Measurements from ENCODE around the gene PHTF1.

Gene PHTF1

DNA sequence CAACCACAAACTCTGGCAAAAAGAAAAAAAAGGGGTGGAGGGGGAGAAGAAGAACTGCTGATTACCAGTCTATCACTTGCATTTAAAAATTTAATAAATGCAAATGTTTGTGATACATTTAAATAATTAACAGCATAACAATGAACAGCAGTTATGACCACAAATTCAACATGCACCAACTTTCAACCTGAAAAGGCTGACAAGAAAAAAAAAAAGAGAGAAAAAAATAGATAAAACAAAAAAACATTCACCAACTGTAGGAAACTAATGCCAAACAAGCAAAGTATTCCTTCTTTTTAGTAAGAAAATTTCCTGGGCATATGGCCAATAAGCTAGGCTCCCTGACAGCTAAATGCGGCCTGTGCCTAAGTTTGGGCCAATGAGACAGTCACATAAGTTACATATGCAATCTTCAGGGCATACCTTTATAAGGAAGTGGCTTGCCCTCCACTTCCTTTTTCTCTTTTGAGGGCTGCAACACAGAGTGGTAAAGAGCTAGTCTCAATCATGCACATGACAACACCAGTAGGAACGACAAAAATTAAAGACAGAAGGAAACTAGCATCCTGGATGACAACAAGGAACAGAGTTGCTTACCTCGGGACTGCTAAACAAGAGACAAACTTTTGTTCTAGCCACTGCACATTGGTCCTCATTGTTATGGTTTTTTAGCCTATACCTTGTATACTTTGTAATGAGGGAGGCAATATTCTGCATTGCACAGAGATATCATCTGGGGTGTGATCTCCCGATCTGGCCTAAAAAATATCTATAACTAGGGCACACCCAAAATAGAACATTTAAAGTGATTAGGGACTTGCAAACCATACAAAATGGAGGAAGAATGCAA, 24.2 kb upstream of the PHTF1 start:
- Histone ChIP-seq H4K8ac (ENCODE audit: low read depth, low read length) (no peak overlapping the region), H2BK15ac (replicated peaks; ENCODE audit: low read depth) (no peak overlapping the region), H4K5ac (ENCODE audit: low read length) (no peak overlapping the region), H2BK120ac (ENCODE audit: low read depth, low read length) (no peak overlapping the region), H3K4ac (ENCODE audit: low read depth, low read length) (no peak overlapping the region), H3K79me2 (ENCODE audit: control insufficient read depth, insufficient read depth, low read length) (peaks cover 12% of the 10 kb centered on the region), H3K23ac (ENCODE audit: low read length) (no peak overlapping the region), H3K4me1 (ENCODE audit: control insufficient read depth, low read depth, low read length) (no peaks in the 10 kb centered on the region), H3K9ac (ENCODE audit: low read length) (no peak overlapping the region), H3K56ac (ENCODE audit: low read length) (no peak overlapping the region), H2AK5ac (ENCODE audit: low read length) (no peak overlapping the region), H3K79me1 (ENCODE audit: low read length) (peaks cover 8% of the 10 kb centered on the region), H3K27me3 (ENCODE audit: insufficient read depth, low read length, poor library complexity) (no peaks in the 10 kb centered on the region), H3K36me3 (ENCODE audit: control insufficient read depth, insufficient read depth, low read length) (no peaks in the 10 kb centered on the region), H3K27ac (ENCODE audit: low read depth, low read length) (no peak overlapping the region), H3K18ac (ENCODE audit: low read length) (no peak overlapping the region), H3K4me3 (ENCODE audit: low read length) (no peak overlapping the region), H3K4me2 (ENCODE audit: low read length) (no peak overlapping the region), H2BK5ac (ENCODE audit: low read length) (no peak overlapping the region)
- DNase-seq: peak; percentile 10
- WGBS (ENCODE audit: extremely low coverage, insufficient coverage, low lambda C conversion rate): no CpG with 5 or more reads among the region's 4 CpGs

DNA sequence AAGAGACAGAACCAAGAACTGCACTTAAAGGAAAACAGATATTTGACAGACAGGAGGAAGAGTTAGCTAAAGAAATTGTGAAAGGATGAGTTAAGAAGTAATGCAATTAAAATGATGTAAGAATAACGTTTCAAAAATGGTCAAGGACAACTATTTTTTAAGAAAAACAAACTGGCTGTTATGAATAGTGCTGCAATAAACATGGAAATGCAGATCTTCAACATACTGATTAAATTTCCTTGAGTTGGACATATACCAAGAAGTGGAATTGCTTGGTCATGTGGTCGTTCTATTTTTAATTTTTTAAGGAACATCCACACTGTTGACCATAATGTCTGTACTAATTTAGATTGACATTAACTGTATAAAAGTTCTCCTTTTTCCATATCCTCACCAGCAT, 23.1 kb upstream of the PHTF1 start:
- H3K4me2 ChIP-seq (ENCODE audit: low read length): no peak overlapping the region
- H2AK5ac ChIP-seq (ENCODE audit: low read length): no peak overlapping the region
- no peak overlapping the region for H3K23ac ChIP-seq (ENCODE audit: low read length)
- no peak overlapping the region for H2BK5ac ChIP-seq (ENCODE audit: low read length)
- H3K4me3 ChIP-seq (ENCODE audit: low read length): no peak overlapping the region
- H3K27me3 ChIP-seq (ENCODE audit: insufficient read depth, low read length, poor library complexity): no peaks in the 10 kb centered on the region
- no peak overlapping the region for H4K5ac ChIP-seq (ENCODE audit: low read length)
- no peak overlapping the region for H3K56ac ChIP-seq (ENCODE audit: low read length)
- no peak overlapping the region for H2BK15ac ChIP-seq (replicated peaks; ENCODE audit: low read depth)
- no peak for DNase-seq
- no CpG with 5 or more reads among the region's 2 CpGs for WGBS (ENCODE audit: extremely low coverage, insufficient coverage, low lambda C conversion rate)
- no peaks in the 10 kb centered on the region for H3K36me3 ChIP-seq (ENCODE audit: control insufficient read depth, insufficient read depth, low read length)
- H3K27ac ChIP-seq (ENCODE audit: low read depth, low read length): no peak overlapping the region
- peaks cover 11% of the 10 kb centered on the region for H3K79me2 ChIP-seq (ENCODE audit: control insufficient read depth, insufficient read depth, low read length)
- H4K8ac ChIP-seq (ENCODE audit: low read depth, low read length): no peak overlapping the region
- H3K4me1 ChIP-seq (ENCODE audit: control insufficient read depth, low read depth, low read length): no peaks in the 10 kb centered on the region
- H3K18ac ChIP-seq (ENCODE audit: low read length): no peak overlapping the region
- H3K79me1 ChIP-seq (ENCODE audit: low read length): peaks cover 8% of the 10 kb centered on the region
- H3K4ac ChIP-seq (ENCODE audit: low read depth, low read length): no peak overlapping the region
- no peak overlapping the region for H2BK120ac ChIP-seq (ENCODE audit: low read depth, low read length)
- no peak overlapping the region for H3K9ac ChIP-seq (ENCODE audit: low read length)

DNA sequence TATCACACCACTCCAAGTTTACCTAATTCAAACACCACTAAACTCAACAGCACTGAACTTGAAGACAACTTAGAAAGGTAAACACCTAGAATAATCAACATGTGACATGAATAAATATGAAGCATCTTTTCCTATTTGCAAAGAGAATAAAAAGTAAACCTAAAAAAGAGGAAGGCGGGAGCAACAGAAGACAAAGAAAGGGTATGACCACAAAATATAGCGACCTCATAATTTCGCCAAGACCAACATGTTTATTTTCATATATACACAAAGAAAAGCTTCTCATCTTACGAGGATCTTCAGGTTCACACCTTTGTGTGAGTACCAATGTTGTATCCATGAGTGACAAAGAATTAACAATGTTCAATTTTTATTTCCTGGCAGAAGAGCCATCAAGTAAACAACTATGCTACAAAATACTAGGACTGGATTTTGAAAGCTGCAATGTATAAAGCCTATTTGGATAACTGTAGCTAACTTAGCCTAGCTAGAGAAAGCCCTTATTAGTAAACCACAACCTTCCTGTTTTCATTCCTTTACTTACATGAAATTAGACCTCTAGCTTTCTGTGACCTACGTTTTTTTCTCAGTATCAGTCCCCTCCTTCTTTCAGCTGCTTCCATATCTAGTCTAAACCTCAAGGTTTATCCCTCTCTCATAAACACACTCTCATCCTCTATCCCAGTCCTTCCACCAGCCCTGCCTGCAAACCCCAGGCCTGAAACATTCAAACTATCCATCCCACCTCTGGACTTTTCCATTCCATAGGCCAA, 21.3 kb upstream of the PHTF1 start:
- DNase-seq: no peak
- H3K27ac ChIP-seq (ENCODE audit: low read depth, low read length): no peak overlapping the region

DNA sequence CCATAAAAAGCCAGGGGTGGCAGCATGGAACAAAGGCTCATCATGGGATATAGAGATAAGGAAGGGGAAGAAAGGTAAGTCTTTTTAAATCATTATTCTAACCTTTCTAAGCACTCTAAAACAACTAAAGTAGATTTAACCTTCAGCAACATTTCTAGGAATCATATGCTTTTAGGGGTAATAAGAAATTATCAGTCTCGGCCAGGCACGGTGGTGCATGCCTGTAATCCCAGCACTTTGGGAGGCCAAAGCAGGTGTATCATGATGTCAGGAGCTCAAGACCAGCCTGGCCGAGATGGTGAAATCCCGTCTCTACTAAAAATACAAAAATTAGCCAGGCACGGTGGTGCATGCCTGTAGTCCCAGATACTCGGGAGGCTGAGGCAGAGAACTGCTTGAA, 20.3 kb upstream of the PHTF1 start:
- H3K79me1 ChIP-seq (ENCODE audit: low read length): peaks cover 7% of the 10 kb centered on the region
- no peaks in the 10 kb centered on the region for H3K4me1 ChIP-seq (ENCODE audit: control insufficient read depth, low read depth, low read length)
- no peak overlapping the region for H3K9ac ChIP-seq (ENCODE audit: low read length)
- H3K36me3 ChIP-seq (ENCODE audit: control insufficient read depth, insufficient read depth, low read length): no peaks in the 10 kb centered on the region
- H3K4ac ChIP-seq (ENCODE audit: low read depth, low read length): no peak overlapping the region
- no peak overlapping the region for H4K8ac ChIP-seq (ENCODE audit: low read depth, low read length)
- no peak overlapping the region for H3K56ac ChIP-seq (ENCODE audit: low read length)
- no peak for DNase-seq
- H3K27ac ChIP-seq (ENCODE audit: low read depth, low read length): no peak overlapping the region
- no peak overlapping the region for H2AK5ac ChIP-seq (ENCODE audit: low read length)
- no peak overlapping the region for H2BK5ac ChIP-seq (ENCODE audit: low read length)
- no peak overlapping the region for H3K18ac ChIP-seq (ENCODE audit: low read length)
- no peaks in the 10 kb centered on the region for H3K27me3 ChIP-seq (ENCODE audit: insufficient read depth, low read length, poor library complexity)
- H3K79me2 ChIP-seq (ENCODE audit: control insufficient read depth, insufficient read depth, low read length): peaks cover 10% of the 10 kb centered on the region
- no peak overlapping the region for H4K5ac ChIP-seq (ENCODE audit: low read length)
- H3K4me2 ChIP-seq (ENCODE audit: low read length): no peak overlapping the region
- no peak overlapping the region for H2BK15ac ChIP-seq (replicated peaks; ENCODE audit: low read depth)
- no CpG with 5 or more reads among the region's 6 CpGs for WGBS (ENCODE audit: extremely low coverage, insufficient coverage, low lambda C conversion rate)
- no peak overlapping the region for H3K23ac ChIP-seq (ENCODE audit: low read length)
- no peak overlapping the region for H2BK120ac ChIP-seq (ENCODE audit: low read depth, low read length)
- no peak overlapping the region for H3K4me3 ChIP-seq (ENCODE audit: low read length)

More for the DNA sequence above, 21.3 kb upstream of the PHTF1 start:
- Histone ChIP-seq H3K4me2 (ENCODE audit: low read length) (no peak overlapping the region), H3K4me3 (ENCODE audit: low read length) (no peak overlapping the region), H4K5ac (ENCODE audit: low read length) (no peak overlapping the region), H3K23ac (ENCODE audit: low read length) (no peak overlapping the region), H3K79me2 (ENCODE audit: control insufficient read depth, insufficient read depth, low read length) (peaks cover 10% of the 10 kb centered on the region), H3K79me1 (ENCODE audit: low read length) (peaks cover 8% of the 10 kb centered on the region), H3K9ac (ENCODE audit: low read length) (no peak overlapping the region), H3K56ac (ENCODE audit: low read length) (no peak overlapping the region), H3K18ac (ENCODE audit: low read length) (no peak overlapping the region), H3K4ac (ENCODE audit: low read depth, low read length) (no peak overlapping the region), H3K4me1 (ENCODE audit: control insufficient read depth, low read depth, low read length) (no peaks in the 10 kb centered on the region), H4K8ac (ENCODE audit: low read depth, low read length) (peak overlapping the region; percentile 39), H3K36me3 (ENCODE audit: control insufficient read depth, insufficient read depth, low read length) (no peaks in the 10 kb centered on the region), H2BK15ac (replicated peaks; ENCODE audit: low read depth) (no peak overlapping the region), H2BK5ac (ENCODE audit: low read length) (no peak overlapping the region), H2AK5ac (ENCODE audit: low read length) (no peak overlapping the region), H2BK120ac (ENCODE audit: low read depth, low read length) (no peak overlapping the region), H3K27me3 (ENCODE audit: insufficient read depth, low read length, poor library complexity) (no peaks in the 10 kb centered on the region)
- WGBS (ENCODE audit: extremely low coverage, insufficient coverage, low lambda C conversion rate): no CpG with 5 or more reads among the region's 5 CpGs

DNA sequence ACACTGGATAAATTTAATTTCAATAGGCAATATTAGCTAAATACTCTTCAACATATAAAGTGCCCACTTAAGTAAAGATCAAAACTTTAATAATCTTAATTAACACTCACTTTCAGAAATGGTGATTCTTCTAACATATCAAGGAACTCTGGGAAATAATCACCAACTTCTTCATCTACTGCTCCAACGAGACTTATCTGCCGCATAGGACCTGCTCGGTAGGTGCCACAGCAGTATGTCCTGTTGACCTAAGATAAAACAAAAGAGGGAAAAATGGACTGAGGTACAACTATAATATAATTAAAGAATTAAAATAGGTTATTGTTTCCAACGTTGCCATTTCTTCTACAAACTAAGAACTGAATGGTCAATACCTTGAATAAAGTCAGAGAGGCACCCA, 18.3 kb upstream of the PHTF1 start:
- no peak overlapping the region for H2AK5ac ChIP-seq (ENCODE audit: low read length)
- H3K27ac ChIP-seq (ENCODE audit: low read depth, low read length): no peak overlapping the region
- WGBS (ENCODE audit: extremely low coverage, insufficient coverage, low lambda C conversion rate): no CpG with 5 or more reads among the region's 4 CpGs
- H3K23ac ChIP-seq (ENCODE audit: low read length): no peak overlapping the region
- no peak overlapping the region for H3K4me3 ChIP-seq (ENCODE audit: low read length)
- no peak overlapping the region for H4K5ac ChIP-seq (ENCODE audit: low read length)
- H3K4ac ChIP-seq (ENCODE audit: low read depth, low read length): no peak overlapping the region
- H3K4me2 ChIP-seq (ENCODE audit: low read length): no peak overlapping the region
- no peak for DNase-seq
- no peak overlapping the region for H3K18ac ChIP-seq (ENCODE audit: low read length)
- peaks cover 7% of the 10 kb centered on the region for H3K79me2 ChIP-seq (ENCODE audit: control insufficient read depth, insufficient read depth, low read length)
- no peak overlapping the region for H2BK5ac ChIP-seq (ENCODE audit: low read length)
- H3K9ac ChIP-seq (ENCODE audit: low read length): no peak overlapping the region
- peaks cover 2% of the 10 kb centered on the region for H3K79me1 ChIP-seq (ENCODE audit: low read length)
- no peak overlapping the region for H2BK120ac ChIP-seq (ENCODE audit: low read depth, low read length)
- H3K36me3 ChIP-seq (ENCODE audit: control insufficient read depth, insufficient read depth, low read length): no peaks in the 10 kb centered on the region
- H3K4me1 ChIP-seq (ENCODE audit: control insufficient read depth, low read depth, low read length): no peaks in the 10 kb centered on the region
- H4K8ac ChIP-seq (ENCODE audit: low read depth, low read length): no peak overlapping the region
- no peaks in the 10 kb centered on the region for H3K27me3 ChIP-seq (ENCODE audit: insufficient read depth, low read length, poor library complexity)
- no peak overlapping the region for H3K56ac ChIP-seq (ENCODE audit: low read length)
- no peak overlapping the region for H2BK15ac ChIP-seq (replicated peaks; ENCODE audit: low read depth)
